ENCODE results near the gene LTB4R2. TPM values are rescaled to one million over a fixed set of nuclear protein-coding genes. Genes with fewer than 3 reads are reported as not detected.

The LTB4R2 gene
- total RNA-seq, 4 donors from 2014 or later: 131 to 184 (median 156) TPM

GRCh38 chr14:24283796-24284460, 26.0 kb upstream of the LTB4R2 start:
- 89% methylated on average over 5 of the region's 5 CpGs for WGBS
- Histone ChIP-seq H3K27ac (no peak overlapping the region), H3K27me3 (no peaks in the 10 kb centered on the region), H3K4me1 (peaks cover 30% of the 10 kb centered on the region), H3K36me3 (no peaks in the 10 kb centered on the region), H3K9me3 (no peaks in the 10 kb centered on the region), H3K4me3 (no peak overlapping the region)
- TF ChIP-seq EP300 (IDR thresholded peaks at IDR 0.05): no peak
- TF ChIP-seq CTCF (IDR thresholded peaks at IDR 0.05): no peak
- TF ChIP-seq POLR2A (IDR thresholded peaks at IDR 0.05): no peak
- no peak for TF ChIP-seq POLR2AphosphoS5 (IDR thresholded peaks at IDR 0.05)
- DNase-seq (ENCODE audit: low spot score in 2 of 2): no peak

- no peak for DNase-seq (ENCODE audit: low spot score in 2 of 2)
- Histone ChIP-seq H3K27me3 (no peaks in the 10 kb centered on the region), H3K27ac (no peak overlapping the region), H3K4me1 (peaks cover 24% of the 10 kb centered on the region), H3K4me3 (no peak overlapping the region), H3K36me3 (peaks cover 4% of the 10 kb centered on the region), H3K9me3 (no peaks in the 10 kb centered on the region)
- TF ChIP-seq POLR2A (IDR thresholded peaks at IDR 0.05) (no peak), POLR2AphosphoS5 (IDR thresholded peaks at IDR 0.05) (no peak), EP300 (IDR thresholded peaks at IDR 0.05) (no peak), CTCF (IDR thresholded peaks at IDR 0.05) (no peak)
- WGBS: 67% methylated on average over 9 of the region's 11 CpGs
Measured at GRCh38 chr14:24284501-24285035, 25.4 kb upstream of the LTB4R2 start.

GRCh38 chr14:24285351-24285750, 24.6 kb upstream of the LTB4R2 start:
- 53% methylated on average over 4 of the region's 4 CpGs for WGBS
- Histone ChIP-seq H3K36me3 (peaks cover 12% of the 10 kb centered on the region), H3K4me1 (peaks cover 16% of the 10 kb centered on the region), H3K27ac (no peak overlapping the region), H3K27me3 (no peaks in the 10 kb centered on the region), H3K4me3 (no peak overlapping the region), H3K9me3 (no peaks in the 10 kb centered on the region)
- no peak for DNase-seq (ENCODE audit: low spot score in 2 of 2)
- TF ChIP-seq POLR2A (IDR thresholded peaks at IDR 0.05): no peak
- no peak for TF ChIP-seq EP300 (IDR thresholded peaks at IDR 0.05)
- no peak for TF ChIP-seq CTCF (IDR thresholded peaks at IDR 0.05)
- no peak for TF ChIP-seq POLR2AphosphoS5 (IDR thresholded peaks at IDR 0.05)

GRCh38 chr14:24286996-24287395, 22.9 kb upstream of the LTB4R2 start:
- no peak overlapping the region for H3K4me3 ChIP-seq
- DNase-seq (ENCODE audit: low spot score in 2 of 2): no peak
- no peak for TF ChIP-seq CTCF (IDR thresholded peaks at IDR 0.05)
- no peak for TF ChIP-seq POLR2A (IDR thresholded peaks at IDR 0.05)
- no peaks in the 10 kb centered on the region for H3K9me3 ChIP-seq
- peaks cover 29% of the 10 kb centered on the region for H3K36me3 ChIP-seq
- no peak overlapping the region for H3K27ac ChIP-seq
- peaks cover 6% of the 10 kb centered on the region for H3K4me1 ChIP-seq
- WGBS: 92% methylated on average over 5 of the region's 5 CpGs
- no peaks in the 10 kb centered on the region for H3K27me3 ChIP-seq

- Histone ChIP-seq H3K4me1 (peaks cover 4% of the 10 kb centered on the region), H3K27ac (no peak overlapping the region), H3K4me3 (no peak overlapping the region), H3K36me3 (peaks cover 38% of the 10 kb centered on the region), H3K9me3 (no peaks in the 10 kb centered on the region), H3K27me3 (no peaks in the 10 kb centered on the region)
- DNase-seq (ENCODE audit: low spot score in 2 of 2): no peak
- TF ChIP-seq POLR2A (IDR thresholded peaks at IDR 0.05) (no peak), CTCF (IDR thresholded peaks at IDR 0.05) (no peak), POLR2AphosphoS5 (IDR thresholded peaks at IDR 0.05) (no peak), EP300 (IDR thresholded peaks at IDR 0.05) (no peak)
- WGBS: 76% methylated on average over 5 of the region's 6 CpGs
Measured at GRCh38 chr14:24289649-24290280, 20.2 kb upstream of the LTB4R2 start.

Measured in suprapubic skin (tissue), 4 donors.